Measurements from ENCODE around the gene NOTCH2. TPM values are rescaled to one million over a fixed set of nuclear protein-coding genes. Genes with fewer than 3 reads are reported as not detected.

The NOTCH2 gene
- total and polyA plus RNA-seq, 9 of the 15 experiments (the other 6 are each of a cell fraction or from before 2014, with no cell fraction given) = 0.04 to 1.2 (median 0.28) TPM; not detected in 1

DNA sequence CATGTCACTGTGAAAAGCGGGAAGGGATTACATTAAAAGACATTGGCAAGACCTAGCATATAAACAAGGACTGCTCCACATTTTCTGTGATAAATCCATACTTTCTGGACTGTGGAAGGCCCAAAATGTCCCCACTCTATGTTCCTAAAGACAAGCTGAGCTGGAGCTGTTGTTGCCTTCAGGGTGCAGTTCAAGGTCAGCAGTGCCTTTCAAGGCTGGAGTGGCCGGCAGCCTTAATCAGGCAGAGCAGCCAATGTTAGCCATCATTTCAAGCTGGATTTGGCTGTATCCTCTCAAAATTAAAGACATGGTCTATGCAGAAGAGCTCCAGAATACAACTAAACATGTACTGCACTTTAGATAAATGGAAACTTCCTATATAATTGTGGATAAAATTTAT lies 102.8 kb downstream of the NOTCH2 start:
- Histone ChIP-seq H3K27me3 (ENCODE audit: control insufficient read depth in 2 of 2, insufficient read depth in 2 of 2, low read length in 2 of 2) (peaks cover 0 to 5% of the 10 kb centered on the region in 2 experiments; a peak in 1 of 5 replicates), H3K9ac (ENCODE audit: insufficient read depth in 1 of 2, low read depth in 2 of 2, low read length in 2 of 2) (no peak overlapping the region), H3K27ac (ENCODE audit: extremely low read depth, low read depth, low read length) (no peak overlapping the region), H3K9me1 (ENCODE audit: control insufficient read depth, insufficient read depth, low read length) (no peaks in the 10 kb centered on the region), H3K36me3 (ENCODE audit: control insufficient read depth, insufficient read depth, low read length) (no peaks in the 10 kb centered on the region), H3K4me2 (ENCODE audit: insufficient read depth, low read length) (no peak overlapping the region), H4K20me1 (replicated peaks; ENCODE audit: control insufficient read depth, insufficient read depth, low read length) (no peaks in the 10 kb centered on the region; the same call in 1 of the 2 replicates), H2AFZ (ENCODE audit: low read depth, low read length) (no peak overlapping the region), H3K9me3 (replicated peaks; ENCODE audit: control insufficient read depth, insufficient read depth, low read depth, low read length) (no peaks in the 10 kb centered on the region), H3K79me2 (ENCODE audit: control insufficient read depth, insufficient read depth, low read length) (no peaks in the 10 kb centered on the region), H3K4me3 (no peak overlapping the region), H3K4me1 (replicated peaks in 1 of 2; ENCODE audit: control insufficient read depth in 2 of 2, insufficient read depth in 2 of 2, low read length in 2 of 2) (no peaks in the 10 kb centered on the region)
- CTCF ChIA-PET (ENCODE audit: low intra/inter-chr PET ratio) = no interaction called here
- WGBS (ENCODE audit: insufficient coverage, low coverage, missing lambda C conversion rate) = 2% methylated on average over 2 of the region's 2 CpGs
- no TSS peak for BruUV-seq (replicated peaks)
- in situ Hi-C loops (cut with MboI) = loop anchor here (25.0 kb wide), 1 partner anchor 171 kb away; no protein-coding TSS in a partner anchor
- DNase-seq (ENCODE audit: extremely low read depth in 1 of 4, low spot score in 3 of 4) = no peak
- POLR2A ChIA-PET = interaction anchor here (0.8 to 0.9 kb wide), 2 partner anchors 10 to 229 kb away, joined by 3 to 4 read pairs; no protein-coding TSS in a partner anchor
- FAIRE-seq = no peak
- ATAC-seq = no peak
- intact Hi-C loops (cut with micrococcal nuclease) = loop anchor here (5.0 kb wide), 1 partner anchor 79 kb away; no protein-coding TSS in a partner anchor
- TF ChIP-seq GTF2E2 (tag; IDR thresholded peaks at IDR 0.05) = no peak
- TF ChIP-seq XRCC3 (IDR thresholded peaks at IDR 0.05) = no peak
- TF ChIP-seq, protein P1, sequence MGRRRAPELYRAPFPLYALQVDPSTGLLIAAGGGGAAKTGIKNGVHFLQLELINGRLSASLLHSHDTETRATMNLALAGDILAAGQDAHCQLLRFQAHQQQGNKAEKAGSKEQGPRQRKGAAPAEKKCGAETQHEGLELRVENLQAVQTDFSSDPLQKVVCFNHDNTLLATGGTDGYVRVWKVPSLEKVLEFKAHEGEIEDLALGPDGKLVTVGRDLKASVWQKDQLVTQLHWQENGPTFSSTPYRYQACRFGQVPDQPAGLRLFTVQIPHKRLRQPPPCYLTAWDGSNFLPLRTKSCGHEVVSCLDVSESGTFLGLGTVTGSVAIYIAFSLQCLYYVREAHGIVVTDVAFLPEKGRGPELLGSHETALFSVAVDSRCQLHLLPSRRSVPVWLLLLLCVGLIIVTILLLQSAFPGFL (CRISPR knock-in tag; IDR thresholded peaks at IDR 0.05) = no peak
- TF ChIP-seq MAZ (CRISPR knock-in tag; conservative IDR thresholded peaks at IDR 0.05 in 1 of 2, IDR thresholded peaks at IDR 0.05 in 1 of 2) = no peak
- no peak for TF ChIP-seq MCM5 (IDR thresholded peaks at IDR 0.05; ENCODE audit: low read depth)
- no peak for TF ChIP-seq LEF1 (IDR thresholded peaks at IDR 0.05)
- TF ChIP-seq KDM5B (IDR thresholded peaks at IDR 0.05; ENCODE audit: insufficient replicate concordance, low read depth, low read length) = no peak
- TF ChIP-seq MEF2A (IDR thresholded peaks at IDR 0.05; ENCODE audit: control insufficient read depth, low read depth, low read length) = no peak
- TF ChIP-seq U2AF2 (optimal IDR thresholded peaks at IDR 0.05; ENCODE audit: low read depth, low read length) = no peak
- no peak for TF ChIP-seq FOXJ2 (tag; IDR thresholded peaks at IDR 0.05)
- TF ChIP-seq, protein P2, sequence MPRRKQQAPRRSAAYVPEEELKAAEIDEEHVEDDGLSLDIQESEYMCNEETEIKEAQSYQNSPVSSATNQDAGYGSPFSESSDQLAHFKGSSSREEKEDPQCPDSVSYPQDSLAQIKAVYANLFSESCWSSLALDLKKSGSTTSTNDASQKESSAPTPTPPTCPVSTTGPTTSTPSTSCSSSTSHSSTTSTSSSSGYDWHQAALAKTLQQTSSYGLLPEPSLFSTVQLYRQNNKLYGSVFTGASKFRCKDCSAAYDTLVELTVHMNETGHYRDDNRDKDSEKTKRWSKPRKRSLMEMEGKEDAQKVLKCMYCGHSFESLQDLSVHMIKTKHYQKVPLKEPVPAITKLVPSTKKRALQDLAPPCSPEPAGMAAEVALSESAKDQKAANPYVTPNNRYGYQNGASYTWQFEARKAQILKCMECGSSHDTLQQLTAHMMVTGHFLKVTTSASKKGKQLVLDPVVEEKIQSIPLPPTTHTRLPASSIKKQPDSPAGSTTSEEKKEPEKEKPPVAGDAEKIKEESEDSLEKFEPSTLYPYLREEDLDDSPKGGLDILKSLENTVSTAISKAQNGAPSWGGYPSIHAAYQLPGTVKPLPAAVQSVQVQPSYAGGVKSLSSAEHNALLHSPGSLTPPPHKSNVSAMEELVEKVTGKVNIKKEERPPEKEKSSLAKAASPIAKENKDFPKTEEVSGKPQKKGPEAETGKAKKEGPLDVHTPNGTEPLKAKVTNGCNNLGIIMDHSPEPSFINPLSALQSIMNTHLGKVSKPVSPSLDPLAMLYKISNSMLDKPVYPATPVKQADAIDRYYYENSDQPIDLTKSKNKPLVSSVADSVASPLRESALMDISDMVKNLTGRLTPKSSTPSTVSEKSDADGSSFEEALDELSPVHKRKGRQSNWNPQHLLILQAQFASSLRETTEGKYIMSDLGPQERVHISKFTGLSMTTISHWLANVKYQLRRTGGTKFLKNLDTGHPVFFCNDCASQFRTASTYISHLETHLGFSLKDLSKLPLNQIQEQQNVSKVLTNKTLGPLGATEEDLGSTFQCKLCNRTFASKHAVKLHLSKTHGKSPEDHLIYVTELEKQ (CRISPR knock-in tag; IDR thresholded peaks at IDR 0.05) = no peak
- no peak for TF ChIP-seq ZNF253 (CRISPR knock-in tag; conservative IDR thresholded peaks at IDR 0.05)
- TF ChIP-seq FOXM1 (IDR thresholded peaks at IDR 0.05; ENCODE audit: low read depth) = no peak
- no peak for TF ChIP-seq FOXM1 (CRISPR knock-in tag; IDR thresholded peaks at IDR 0.05; ENCODE audit: low read depth)
- TF ChIP-seq, protein P3, sequence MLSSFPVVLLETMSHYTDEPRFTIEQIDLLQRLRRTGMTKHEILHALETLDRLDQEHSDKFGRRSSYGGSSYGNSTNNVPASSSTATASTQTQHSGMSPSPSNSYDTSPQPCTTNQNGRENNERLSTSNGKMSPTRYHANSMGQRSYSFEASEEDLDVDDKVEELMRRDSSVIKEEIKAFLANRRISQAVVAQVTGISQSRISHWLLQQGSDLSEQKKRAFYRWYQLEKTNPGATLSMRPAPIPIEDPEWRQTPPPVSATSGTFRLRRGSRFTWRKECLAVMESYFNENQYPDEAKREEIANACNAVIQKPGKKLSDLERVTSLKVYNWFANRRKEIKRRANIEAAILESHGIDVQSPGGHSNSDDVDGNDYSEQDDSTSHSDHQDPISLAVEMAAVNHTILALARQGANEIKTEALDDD (IDR thresholded peaks at IDR 0.05) = no peak
- TF ChIP-seq RAD51 (IDR thresholded peaks at IDR 0.05; ENCODE audit: borderline replicate concordance, low read depth) = no peak
- no peak for TF ChIP-seq KAT2B (IDR thresholded peaks at IDR 0.05; ENCODE audit: low read depth, low read length)
- no peak for TF ChIP-seq POLR2AphosphoS5 (IDR thresholded peaks at IDR 0.05; ENCODE audit: control insufficient read depth, insufficient read depth, low read depth, low read length)
- TF ChIP-seq TAF15 (IDR thresholded peaks at IDR 0.05; ENCODE audit: low read depth, low read length) = no peak

Measured in K562 (cell line).